Heart left ventricle (tissue), 16 donors: ENCODE results near the gene MVB12A. TPM values are rescaled to one million over a fixed set of nuclear protein-coding genes. Genes with fewer than 3 reads are reported as not detected.

Source experiments
- ATAC-seq, 4 donors: fragments of 200-7000 bp; cut with Tn5 transposase; one replicate each; pipeline ENCODE4 v1.9.1; 2020 to 2022; ENCODE audit warnings: moderate library complexity in 4 of 4, mild to moderate bottlenecking in 3 of 4, moderate number of reproducible peaks in 1 of 4
- DNase-seq, 5 donors: peaks; one replicate each; pipeline ENCODE4 v3.0.0-alpha.2; 2020
- H3K27ac ChIP-seq, 12 donors: fragments of 200-600 bp; sonication (generic) in 4 of 12; one replicate each; pipeline versions ENCODE4 v1.5.0 to v1.8.0; 2016 to 2022; ENCODE audit warnings: mild to moderate bottlenecking in 2 of 12
- H3K27me3 ChIP-seq, 9 donors: fragments of 200-600 bp; sonication (generic) in 2 of 9; one replicate each; pipeline versions ENCODE4 v1.5.1 to v1.8.0; 2016 to 2022; ENCODE audit warnings: mild to moderate bottlenecking in 3 of 9
- H3K36me3 ChIP-seq, 9 donors: fragments of 200-600 bp; sonication (generic) in 2 of 9; one replicate each; pipeline versions ENCODE4 v1.5.0 to v1.8.0; 2018 to 2022; ENCODE audit warnings: mild to moderate bottlenecking in 2 of 9
- H3K4me1 ChIP-seq, 12 donors: fragments of 200-600 bp; sonication (generic) in 4 of 12; one replicate each; pipeline versions ENCODE4 v1.5.0 to v1.8.0; 2016 to 2022; ENCODE audit warnings: mild to moderate bottlenecking in 3 of 12
- H3K4me3 ChIP-seq, 12 donors: fragments of 200-600 bp; sonication (generic) in 4 of 12; one replicate each; pipeline versions ENCODE4 v1.5.0 to v1.8.0; 2017 to 2022; ENCODE audit warnings: mild to moderate bottlenecking in 9 of 12, moderate library complexity in 4 of 12
- H3K9me3 ChIP-seq, 12 donors: fragments of 200-600 bp; sonication (generic) in 4 of 12; one replicate each; pipeline versions ENCODE4 v1.5.0 to v1.8.0; 2016 to 2022; ENCODE audit warnings: mild to moderate bottlenecking in 1 of 12
- CTCF ChIP-seq, 12 donors: fragments of 200-600 bp; sonication (generic) in 4 of 12; IDR thresholded peaks; one replicate each; pipeline versions ENCODE4 v1.5.0 to v1.8.0; 2018 to 2022; ENCODE audit warnings: antibody characterized with exemption in 12 of 12, mild to moderate bottlenecking in 5 of 12
- POLR2A ChIP-seq, 2 donors: fragments of 450-650 bp; IDR thresholded peaks; one replicate each; pipeline ENCODE4 v1.6.1; 2017; ENCODE audit warnings: antibody characterized with exemption in 2 of 2, mild to moderate bottlenecking in 2 of 2, moderate library complexity in 2 of 2
- WGBS, 4 donors: extraction: QIAGEN DNeasy Blood & Tissue Kit in 2 of 4; methylation state at CpG; one replicate each; pipeline versions ENCODE4 v1.1.5 to v1.1.7; 2013 to 2018; 5-methylcytosine and 5-hydroxymethylcytosine counted together
- intact Hi-C, 10 donors: fragments of 100-400 bp; cut with DNase I; formaldehyde crosslinking; loops; one replicate each; pipeline versions ENCODE4 v1.11.1 to v1.14.2; 2022
- polyA plus RNA-seq, 2 donors: library from polyadenylated mRNA; stranded (reverse); fragments of 200-250 nt; gene quantifications; one replicate each; pipeline ENCODE4 v1.2.3, GENCODE V29; 2013
- total RNA-seq, 9 donors: library from RNA; depleted of rRNA in 2 of 9; stranded (reverse); fragments of >200 nt in 2 of 9; fragmentation: NEBNext Ultra II Directional in 3 of 9; extraction: Animal tissue kit (Norgen Biotek cat#: 25700) in 3 of 9; gene quantifications; one replicate each; pipeline versions ENCODE4 v1.1.0 to v1.2.4, GENCODE V29; 2016 to 2023
- donor health status: ischemic (EF 13 %, LVEDD 7.1; RV severe dilation, severe dysfunction).
- donor health status: healthy with polysubstance abuse.
- donor health status: DM: no; HTN: yes; CAD: no.
- donor health status: DM: no; HTN: no; CAD: no.
- donor health status: ischemic (EF 25% LVEDD 6.9; RV normal size, moderate dysfunction).
- donor health status: ischemic (EF 25% LVEDD 5.7; RV mildly dilated, moderate dysfunction).
- donor health status: healthy.
- donor health status: DM: yes; HTN: yes; CAD: no.
- donor health status: ischemic (EF 35%, LVEDD 5.7; RV mildly dilated, moderate dysfunction).
- donor health status: nonischemic (EF 11% LVEDD 7.7; RV severe dilation, severe dysfunction).
- donor health status: DM: yes; HTN: yes; CAD: no.
- donor health status: PGD.
- donor health status: ischemic (EF 29% LVEDD 5.4; RV normal size, mild dysfunction).
- donor health status: nonischemic (EF 23%, LVEDD 6.1; RV moderate dilation, normal function).

The MVB12A gene
- total and polyA plus RNA-seq, 11 donors, result 11.8 to 46.5 (median 21.3) TPM

DNA sequence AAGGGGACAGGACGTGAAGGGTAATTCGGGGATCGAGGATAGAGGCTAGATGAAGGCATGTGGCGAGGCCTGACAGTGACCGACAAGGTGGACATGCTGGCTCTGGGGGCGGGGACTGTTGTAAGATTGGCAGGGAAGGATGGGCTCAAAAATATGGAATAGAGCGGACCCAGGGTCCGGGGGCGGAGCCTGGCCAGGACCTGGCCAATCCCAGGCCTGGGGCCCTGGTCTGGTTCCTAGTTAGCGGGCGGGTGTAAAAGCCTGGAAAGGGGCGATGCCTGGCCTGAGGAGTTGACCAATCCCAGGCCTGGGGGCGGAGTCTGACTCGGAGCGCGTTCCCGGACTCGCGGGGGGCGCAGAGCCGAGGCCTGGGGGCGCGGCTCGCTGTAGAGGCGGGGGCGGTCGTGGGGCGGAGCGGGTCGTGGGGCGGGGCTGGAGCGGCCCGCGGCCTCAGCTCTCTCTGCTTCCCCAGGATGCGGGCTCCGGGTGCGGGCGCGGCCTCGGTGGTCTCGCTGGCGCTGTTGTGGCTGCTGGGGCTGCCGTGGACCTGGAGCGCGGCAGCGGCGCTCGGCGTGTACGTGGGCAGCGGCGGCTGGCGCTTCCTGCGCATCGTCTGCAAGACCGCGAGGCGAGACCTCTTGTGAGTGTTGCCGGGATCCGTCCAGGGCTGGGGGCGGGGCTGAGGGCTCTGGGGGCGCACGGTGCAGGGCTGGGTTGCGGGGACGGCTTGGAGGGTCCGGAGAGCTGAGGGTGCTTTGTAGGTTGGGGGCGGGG, 50.4 kb downstream of the MVB12A start, which contains the start of gene SLC27A1:
TSS of gene SLC27A1 (plus strand) at position 457 of the 774 bp plus-strand sequence. CDS start at position 474, 17 bp downstream.
- 0 to 1% (median 0%) methylated on average over 18 to 67 of the region's 67 CpGs for WGBS, 4 donors
- H3K27ac ChIP-seq, result peak within 1 kb of the TSS; percentile 78 to 98 (median 95)
- DNase-seq, result peak; percentile 98 to 100 (median 99)
- intact Hi-C loops, result loop anchor here in 2 of 10 donors (1.0 to 10.0 kb wide), 2 partner anchors 42 to 85 kb away; partner anchors contain the start of gene COLGALT1 (in 1 of the 2)
- H3K4me3 ChIP-seq, result peak within 1 kb of the TSS; percentile 62 to 97 (median 86)
- peak; percentile 84 to 93 (median 90) for ATAC-seq
- H3K4me1 ChIP-seq, result peaks cover 0 to 56% (median 17%) of the 10 kb centered on the region in 12 donors
- no peaks in the 10 kb centered on the region for H3K27me3 ChIP-seq
- no peaks in the 10 kb centered on the region for H3K9me3 ChIP-seq
- H3K36me3 ChIP-seq, result peaks cover 0 to 11% (median 0%) of the 10 kb centered on the region in 9 donors
- TF ChIP-seq POLR2A (IDR thresholded peaks at IDR 0.05) (peak in 1 of 2 donors; percentile 33), CTCF (IDR thresholded peaks at IDR 0.05) (no peak)

DNA sequence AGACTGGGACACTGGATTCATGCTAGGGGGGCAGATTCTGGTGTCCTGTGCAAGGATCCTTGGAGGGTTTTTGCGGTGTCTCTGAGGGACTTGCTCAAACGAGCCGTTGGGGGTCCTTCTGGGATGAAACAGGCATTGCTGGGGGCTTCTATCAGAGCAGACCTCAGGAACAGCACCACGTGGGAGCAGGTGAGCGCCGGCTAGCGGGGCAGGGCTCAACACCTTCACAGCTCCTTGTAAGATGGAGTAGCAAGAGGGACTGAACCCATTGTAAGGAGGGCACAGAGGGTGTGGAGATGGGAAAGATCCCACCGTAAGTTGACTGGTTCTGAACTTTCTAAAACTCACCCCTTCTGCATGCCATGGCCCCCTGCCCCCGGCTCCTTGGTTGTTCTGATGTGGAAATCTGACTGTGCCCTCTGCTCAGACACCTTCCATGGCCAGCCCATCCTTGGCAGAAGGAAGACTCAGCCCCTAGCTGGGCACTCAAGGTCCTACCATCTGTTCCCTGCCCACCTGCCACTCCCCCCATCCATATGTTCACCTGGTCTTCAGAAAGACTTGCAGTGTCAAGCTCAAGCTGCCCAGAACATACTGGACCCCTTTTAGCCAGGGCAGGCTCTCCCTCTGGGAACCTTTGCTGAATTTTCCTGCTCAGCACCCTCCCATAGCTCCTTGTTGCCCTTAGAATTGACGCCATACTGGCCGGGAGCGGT, 51.7 kb downstream of the MVB12A start:
- Histone ChIP-seq H3K9me3 (no peaks in the 10 kb centered on the region), H3K27ac (peak overlapping the region in 3 of 12 donors; percentile 29 to 91 (median 89)), H3K4me1 (peaks cover 0 to 61% (median 26%) of the 10 kb centered on the region in 12 donors), H3K36me3 (peaks cover 0 to 11% (median 0%) of the 10 kb centered on the region in 9 donors), H3K27me3 (no peaks in the 10 kb centered on the region), H3K4me3 (peak overlapping the region in 9 of 12 donors; percentile 75 to 97 (median 87))
- 64 to 66% (median 66%) methylated on average over 12 of the region's 12 CpGs for WGBS, 4 donors
- TF ChIP-seq POLR2A (IDR thresholded peaks at IDR 0.05), result no peak
- no peak for TF ChIP-seq CTCF (IDR thresholded peaks at IDR 0.05)
- intact Hi-C loops, result loop anchor here in 1 of 10 donors (10.0 kb wide), 1 partner anchor 83 kb away; the partner anchor contains the start of gene COLGALT1
- ATAC-seq (no peak), DNase-seq (no peak)

- Histone ChIP-seq H3K27ac (peak overlapping the region in 4 of 12 donors; percentile 14 to 55 (median 30)), H3K36me3 (peaks cover 0 to 11% (median 0%) of the 10 kb centered on the region in 9 donors), H3K4me1 (peaks cover 0 to 57% (median 26%) of the 10 kb centered on the region in 12 donors), H3K27me3 (no peaks in the 10 kb centered on the region), H3K9me3 (no peaks in the 10 kb centered on the region), H3K4me3 (no peak overlapping the region)
- ATAC-seq (no peak), DNase-seq (no peak)
- WGBS, 4 donors, result 78 to 86% (median 82%) methylated on average over 9 of the region's 9 CpGs
- intact Hi-C loops, result loop anchor here in 1 of 10 donors (10.0 kb wide), 1 partner anchor 82 kb away; the partner anchor contains the start of gene COLGALT1
- TF ChIP-seq POLR2A (IDR thresholded peaks at IDR 0.05), result no peak
- TF ChIP-seq CTCF (IDR thresholded peaks at IDR 0.05), result no peak
These were observed 53.2 kb downstream of the MVB12A start for GRCh38 chr19:17473041-17473440.

Other genes starting within 250 kb of the MVB12A start
- gene USE1, start 204.7 kb upstream of the MVB12A start, total RNA-seq, result 10 to 100 TPM; 22.5 to 34.4 (median 25.8) TPM
- gene USE1, start 204.7 kb upstream of the MVB12A start, polyA plus RNA-seq, result 10 to 100 TPM; 60.6 to 69.6 TPM
- 10 to 100 TPM in 6 of 9 donors, 1 to 10 TPM in 3; 8.7 to 27.2 (median 16.8) TPM for gene OCEL1, start 193.8 kb upstream of the MVB12A start, total RNA-seq
- 10 to 100 TPM; 15.6 to 35.2 TPM for gene OCEL1, start 193.8 kb upstream of the MVB12A start, polyA plus RNA-seq
- gene NR2F6, start 174.1 kb upstream of the MVB12A start, total RNA-seq, result 100 to 1,000 TPM in 2 of 9 donors, 10 to 100 TPM in 7; 34.7 to 117 (median 47.0) TPM
- gene NR2F6, start 174.1 kb upstream of the MVB12A start, polyA plus RNA-seq, result 10 to 100 TPM; 30.8 to 38.3 TPM
- gene USHBP1, start 155.3 kb upstream of the MVB12A start, total RNA-seq, result 10 to 100 TPM in 1 of 9 donors, 1 to 10 TPM in 8; 3.7 to 14.6 (median 7.3) TPM
- 10 to 100 TPM; 11.1 to 12.4 TPM for gene USHBP1, start 155.3 kb upstream of the MVB12A start, polyA plus RNA-seq
- 10 to 100 TPM; 60.9 to 92.4 (median 75.9) TPM for gene BABAM1, start 152.6 kb upstream of the MVB12A start, total RNA-seq
- 10 to 100 TPM; 67.2 to 73.5 TPM for gene BABAM1, start 152.6 kb upstream of the MVB12A start, polyA plus RNA-seq
- gene ANKLE1, start 138.1 kb upstream of the MVB12A start, total RNA-seq, result under 1 TPM in 7 of 9 donors, not detected in 2; 0.07 to 0.44 (median 0.23) TPM
- under 1 TPM; 0.08 to 0.36 TPM for gene ANKLE1, start 138.1 kb upstream of the MVB12A start, polyA plus RNA-seq
- 10 to 100 TPM in 5 of 9 donors, 1 to 10 TPM in 4; 7.4 to 21.8 (median 10.3) TPM for gene ABHD8, start 116.6 kb upstream of the MVB12A start, total RNA-seq
- 10 to 100 TPM; 11.6 to 19.2 TPM for gene ABHD8, start 116.6 kb upstream of the MVB12A start, polyA plus RNA-seq
- 100 to 1,000 TPM in 8 of 9 donors, 10 to 100 TPM in 1; 97.8 to 389 (median 174) TPM for gene MRPL34, start 114.2 kb upstream of the MVB12A start, total RNA-seq
- gene MRPL34, start 114.2 kb upstream of the MVB12A start, polyA plus RNA-seq, result 100 to 1,000 TPM; 296 to 325 TPM
- 10 to 100 TPM; 13.9 to 47.1 (median 35.7) TPM for gene DDA1, start 110.5 kb upstream of the MVB12A start, total RNA-seq
- 10 to 100 TPM; 64.8 to 84.6 TPM for gene DDA1, start 110.5 kb upstream of the MVB12A start, polyA plus RNA-seq
- gene ANO8, start 85.2 kb upstream of the MVB12A start, total RNA-seq, result 10 to 100 TPM in 2 of 9 donors, 1 to 10 TPM in 7; 6.4 to 11.0 (median 7.9) TPM
- 1 to 10 TPM; 4.8 to 8.3 TPM for gene ANO8, start 85.2 kb upstream of the MVB12A start, polyA plus RNA-seq
- 10 to 100 TPM in 7 of 9 donors, 1 to 10 TPM in 2; 6.3 to 20.1 (median 11.3) TPM for gene GTPBP3, start 82.5 kb upstream of the MVB12A start, total RNA-seq
- gene GTPBP3, start 82.5 kb upstream of the MVB12A start, polyA plus RNA-seq, result 10 to 100 TPM in 1 of 2 donors, 1 to 10 TPM in 1; 8.9 to 13.0 TPM
- gene PLVAP, start 42.7 kb upstream of the MVB12A start, total RNA-seq, result 10 to 100 TPM in 4 of 9 donors, 1 to 10 TPM in 5; 7.1 to 52.8 (median 9.5) TPM
- 10 to 100 TPM; 26.4 to 50.1 TPM for gene PLVAP, start 42.7 kb upstream of the MVB12A start, polyA plus RNA-seq
- gene CCDC194, start 25.9 kb upstream of the MVB12A start, total RNA-seq, result under 1 TPM in 2 of 9 donors, not detected in 7; 0.37 to 0.53 TPM
- under 1 TPM in 1 of 2 donors, not detected in 1; 0.23 TPM for gene CCDC194, start 25.9 kb upstream of the MVB12A start, polyA plus RNA-seq
- 100 to 1,000 TPM in 1 of 9 donors, 10 to 100 TPM in 8; 28.6 to 116 (median 49.4) TPM for gene BST2, start 14.4 kb upstream of the MVB12A start, total RNA-seq
- gene BST2, start 14.4 kb upstream of the MVB12A start, polyA plus RNA-seq, result 10 to 100 TPM; 37.1 to 64.1 TPM
- gene TMEM221, start 28.6 kb downstream of the MVB12A start, total RNA-seq, result under 1 TPM in 1 of 9 donors, not detected in 8; 0.52 TPM
- under 1 TPM in 1 of 2 donors, not detected in 1; 0.04 TPM for gene TMEM221, start 28.6 kb downstream of the MVB12A start, polyA plus RNA-seq
- gene NXNL1, start 40.9 kb downstream of the MVB12A start, total RNA-seq, result 1 to 10 TPM in 1 of 9 donors, under 1 TPM in 3, not detected in 5; 0.32 to 1.1 (median 0.57) TPM
- under 1 TPM in 1 of 2 donors, not detected in 1; 0.69 TPM for gene NXNL1, start 40.9 kb downstream of the MVB12A start, polyA plus RNA-seq
- 10 to 100 TPM; 32.6 to 70.3 (median 52.7) TPM for gene SLC27A1, start 50.5 kb downstream of the MVB12A start, total RNA-seq
- 10 to 100 TPM; 22.1 to 47.6 TPM for gene SLC27A1, start 50.5 kb downstream of the MVB12A start, polyA plus RNA-seq
- 10 to 100 TPM; 15.5 to 57.1 (median 27.0) TPM for gene PGLS, start 91.6 kb downstream of the MVB12A start, total RNA-seq
- gene PGLS, start 91.6 kb downstream of the MVB12A start, polyA plus RNA-seq, result 10 to 100 TPM; 28.8 to 45.9 TPM
- 100 to 1,000 TPM in 1 of 9 donors, 10 to 100 TPM in 8; 23.7 to 117 (median 32.6) TPM for gene COLGALT1, start 135.6 kb downstream of the MVB12A start, total RNA-seq
- gene COLGALT1, start 135.6 kb downstream of the MVB12A start, polyA plus RNA-seq, result 10 to 100 TPM; 16.1 to 49.8 TPM